Endodermal cell (in vitro differentiated cells): Measurements from ENCODE around the gene GDI2. TPM values are rescaled to one million over a fixed set of nuclear protein-coding genes. Genes with fewer than 3 reads are reported as not detected.

Experiments used
- DNase-seq: peaks from one replicate; pipeline ENCODE4 v3.0.0-alpha.2; 2017
- H3K27ac ChIP-seq: 2 replicates; pipeline ENCODE4 v1.5.1; 2013; ENCODE audit warnings: mild to moderate bottlenecking, low read depth, low read length, moderate library complexity
- H3K27me3 ChIP-seq: 2 replicates; pipeline ENCODE4 v1.6.1; 2013; ENCODE audit warnings: mild to moderate bottlenecking, low read length, moderate library complexity; ENCODE audit not compliant: insufficient read depth, control insufficient read depth, poor library complexity, severe bottlenecking
- H3K36me3 ChIP-seq: 2 replicates; pipeline ENCODE4 v1.7.0; 2013; ENCODE audit warnings: mild to moderate bottlenecking, low read length, moderate library complexity; ENCODE audit not compliant: control insufficient read depth, insufficient read depth
- H3K4me1 ChIP-seq: one replicate; pipeline ENCODE4 v1.7.0; 2013; ENCODE audit warnings: low read length; ENCODE audit not compliant: control insufficient read depth, insufficient read depth
- H3K4me3 ChIP-seq: 2 replicates; pipeline ENCODE4 v1.5.1; 2013; ENCODE audit warnings: mild to moderate bottlenecking, low read length, moderate library complexity
- H3K9ac ChIP-seq: 2 replicates; pipeline ENCODE4 v1.6.1; 2013; ENCODE audit warnings: mild to moderate bottlenecking, low read length, moderate library complexity; ENCODE audit not compliant: poor library complexity, severe bottlenecking; ENCODE audit errors: extremely low read depth
- H3K9me3 ChIP-seq: 2 replicates; pipeline ENCODE4 v1.6.1; 2013; ENCODE audit warnings: mild to moderate bottlenecking, low read length, moderate library complexity; ENCODE audit not compliant: control insufficient read depth
- H3K27ac Mint-ChIP-seq: 2 replicates; pipeline ENCODE4 v1.8.0; 2020; ENCODE audit warnings: mixed read lengths
- H3K27me3 Mint-ChIP-seq: 2 replicates; pipeline ENCODE4 v1.8.0; 2021; ENCODE audit warnings: mild to moderate bottlenecking, mixed read lengths; ENCODE audit not compliant: insufficient read depth
- H3K36me3 Mint-ChIP-seq: 2 replicates; pipeline ENCODE4 v1.8.0; 2020; ENCODE audit warnings: low read depth, mixed read lengths
- H3K4me1 Mint-ChIP-seq: 2 replicates; pipeline ENCODE4 v1.8.0; 2020; ENCODE audit warnings: mixed read lengths
- H3K4me3 Mint-ChIP-seq: 2 replicates; pipeline ENCODE4 v1.8.0; 2020; ENCODE audit warnings: mild to moderate bottlenecking, moderate library complexity, mixed read lengths
- H3K9me3 Mint-ChIP-seq: 2 replicates; pipeline ENCODE4 v1.8.0; 2020; ENCODE audit warnings: mild to moderate bottlenecking, mixed read lengths
- CTCF ChIP-seq: fragments of 200-600 bp; sonication (generic); conservative IDR thresholded peaks from 2 replicates; pipeline ENCODE4 v1.5.0; 2021; ENCODE audit warnings: antibody characterized with exemption, mild to moderate bottlenecking
- WGBS, 2 experiments: methylation state at CpG; one replicate each; pipeline versions ENCODE4 v1.1.5 to v1.1.7; 2013; ENCODE audit warnings: missing lambda C conversion rate in 2 of 2, mixed read lengths in 1 of 2; ENCODE audit not compliant: insufficient coverage in 1 of 2, insufficient read length in 1 of 2; 5-methylcytosine and 5-hydroxymethylcytosine counted together
- total RNA-seq, 2 donors: library from RNA; stranded (reverse); fragmentation: NEBNext Ultra II Directional in 1 of 2; extraction: Animal tissue kit (Norgen Biotek cat#: 25700) in 1 of 2; gene quantifications; 2 replicates in 1 of 2; 3 replicates in 1 of 2; pipeline ENCODE4 v1.2.1, GENCODE V29; 2021

The GDI2 gene
- total RNA-seq, 2 donors from 2014 or later = 299 to 337 TPM

DNA sequence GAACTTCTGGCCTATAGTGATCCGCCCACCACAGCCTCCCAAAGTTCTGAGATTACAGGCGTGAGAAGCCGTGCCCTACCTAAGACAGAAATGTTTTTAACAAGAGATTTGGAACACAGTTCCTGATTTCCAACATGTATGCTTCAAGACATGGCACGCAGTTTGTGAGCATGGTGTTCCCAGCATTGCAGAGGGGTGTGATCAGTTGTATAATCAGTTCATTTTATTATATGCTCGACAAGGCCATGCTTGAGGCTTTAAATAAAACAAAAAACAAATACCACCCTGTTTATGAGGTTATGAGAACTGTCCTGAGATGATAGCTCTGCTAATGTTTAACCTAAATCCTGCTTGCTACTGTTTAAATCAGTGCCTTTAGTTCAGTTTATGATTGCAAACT is 68.4 kb downstream of the GDI2 start:
- H3K36me3 ChIP-seq = peaks cover 89% of the 10 kb centered on the region
- no peak overlapping the region for H3K27ac ChIP-seq
- Mint-ChIP-seq H3K4me1 (peaks cover 7% of the 10 kb centered on the region), H3K36me3 (peaks cover 54% of the 10 kb centered on the region), H3K4me3 (no peak overlapping the region), H3K9me3 (no peaks in the 10 kb centered on the region), H3K27ac (peak overlapping the region; percentile 31), H3K27me3 (no peaks in the 10 kb centered on the region)
- H3K4me1 ChIP-seq = no peaks in the 10 kb centered on the region
- H3K9ac ChIP-seq = no peak overlapping the region
- no peak for DNase-seq
- TF ChIP-seq CTCF = no peak
- H3K4me3 ChIP-seq = no peak overlapping the region
- WGBS, 2 experiments = 93 to 95% methylated on average over 4 to 5 of the region's 5 CpGs
- no peaks in the 10 kb centered on the region for H3K9me3 ChIP-seq
- no peaks in the 10 kb centered on the region for H3K27me3 ChIP-seq

GRCh38 chr10:5743736-5744135 is 69.5 kb downstream of the GDI2 start:
- Mint-ChIP-seq H3K4me1 (peaks cover 5% of the 10 kb centered on the region), H3K27me3 (no peaks in the 10 kb centered on the region), H3K4me3 (no peak overlapping the region), H3K36me3 (peaks cover 47% of the 10 kb centered on the region), H3K27ac (no peak overlapping the region), H3K9me3 (no peaks in the 10 kb centered on the region)
- no peak overlapping the region for H3K27ac ChIP-seq
- H3K4me1 ChIP-seq = no peaks in the 10 kb centered on the region
- H3K9ac ChIP-seq = no peak overlapping the region
- H3K27me3 ChIP-seq = no peaks in the 10 kb centered on the region
- no peak for TF ChIP-seq CTCF
- DNase-seq = no peak
- no peak overlapping the region for H3K4me3 ChIP-seq
- H3K36me3 ChIP-seq = peaks cover 90% of the 10 kb centered on the region
- no peaks in the 10 kb centered on the region for H3K9me3 ChIP-seq
- 77 to 100% methylated on average over 2 to 5 of the region's 5 CpGs for WGBS, 2 experiments

DNA sequence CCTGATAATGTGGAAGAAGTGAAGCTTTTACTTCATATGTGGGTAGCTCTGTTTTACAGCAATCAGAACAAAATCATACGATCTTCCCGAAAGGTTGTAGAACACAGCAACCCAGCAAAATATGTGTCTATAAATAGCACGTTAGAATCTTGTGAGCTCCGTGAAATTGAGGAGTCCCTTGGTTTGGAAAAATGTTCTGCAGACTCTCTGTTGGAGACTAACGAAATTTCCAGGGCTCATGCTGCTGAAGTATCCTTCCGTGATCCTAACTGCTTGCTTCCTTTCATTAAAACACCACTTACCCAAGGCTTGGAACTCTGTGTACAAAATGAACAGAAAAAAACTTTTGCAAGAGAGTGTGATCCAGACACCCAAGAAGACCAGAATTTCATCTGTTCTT is 71.1 kb downstream of the GDI2 start:
- Mint-ChIP-seq H3K36me3 (peaks cover 40% of the 10 kb centered on the region), H3K27me3 (no peaks in the 10 kb centered on the region), H3K4me1 (no peaks in the 10 kb centered on the region), H3K9me3 (no peaks in the 10 kb centered on the region), H3K4me3 (no peak overlapping the region), H3K27ac (no peak overlapping the region)
- no peak overlapping the region for H3K27ac ChIP-seq
- WGBS, 2 experiments = 88 to 100% methylated on average over 5 to 6 of the region's 6 CpGs
- no peaks in the 10 kb centered on the region for H3K9me3 ChIP-seq
- peaks cover 84% of the 10 kb centered on the region for H3K36me3 ChIP-seq
- H3K9ac ChIP-seq = no peak overlapping the region
- H3K4me1 ChIP-seq = no peaks in the 10 kb centered on the region
- H3K4me3 ChIP-seq = no peak overlapping the region
- no peaks in the 10 kb centered on the region for H3K27me3 ChIP-seq
- DNase-seq = no peak
- no peak for TF ChIP-seq CTCF
